ENCODE results near the gene PTGDR2. TPM values are rescaled to one million over a fixed set of nuclear protein-coding genes. Genes with fewer than 3 reads are reported as not detected.
A peak's percentile ranks its signal among the peaks of the same experiment; 100 is the strongest.

Gene PTGDR2
- total and polyA plus RNA-seq, 9 of the 15 experiments (the other 6 are each of a cell fraction or from before 2014, with no cell fraction given) = 0.51 to 2.6 (median 1.6) TPM

GRCh38 chr11:60845338-60845737 lies 10.4 kb downstream of the PTGDR2 start:
- in situ Hi-C loops (cut with MboI) = no loop called here
- no peak overlapping the region for H3K27ac ChIP-seq (ENCODE audit: extremely low read depth, low read depth, low read length)
- 79% methylated on average over 8 of the region's 8 CpGs for WGBS (ENCODE audit: insufficient coverage, low coverage, missing lambda C conversion rate)

GRCh38 chr11:60844870-60845221 lies 10.9 kb downstream of the PTGDR2 start:
- H3K9me3 ChIP-seq (replicated peaks; ENCODE audit: control insufficient read depth, insufficient read depth, low read depth, low read length) = no peaks in the 10 kb centered on the region
- peak overlapping the region; percentile 74 for H3K4me3 ChIP-seq
- DNase-seq (ENCODE audit: extremely low read depth in 1 of 4, low spot score in 3 of 4) (no peak), ATAC-seq (no peak), FAIRE-seq (peak; percentile 51)
- H3K27ac ChIP-seq (ENCODE audit: extremely low read depth, low read depth, low read length) = no peak overlapping the region
- peak overlapping the region; percentile 89 for H3K4me2 ChIP-seq (ENCODE audit: insufficient read depth, low read length)
- H2AFZ ChIP-seq (ENCODE audit: low read depth, low read length) = no peak overlapping the region
- peak; percentile 36; the same call in 1 of the 2 replicates for TF ChIP-seq CEBPB (tag; IDR thresholded peaks at IDR 0.05)
- TF ChIP-seq NR4A1 (CRISPR knock-in tag; IDR thresholded peaks at IDR 0.05) = no peak
- TF ChIP-seq NR4A1 (tag; IDR thresholded peaks at IDR 0.05) = no peak
- TF ChIP-seq RFX1 (IDR thresholded peaks at IDR 0.05) = peak; percentile 68; the same call in 1 of the 2 replicates
- 25% methylated on average over 4 of the region's 4 CpGs for WGBS (ENCODE audit: insufficient coverage, low coverage, missing lambda C conversion rate)
- POLR2A ChIA-PET = interaction anchor here (0.6 kb wide), 1 partner anchor 32 kb away, joined by 3 read pairs; no protein-coding TSS in a partner anchor
- intact Hi-C loops (cut with micrococcal nuclease) = no loop called here
- no peaks in the 10 kb centered on the region for H3K27me3 ChIP-seq (ENCODE audit: control insufficient read depth in 2 of 2, insufficient read depth in 2 of 2, low read length in 2 of 2)
- H3K36me3 ChIP-seq (ENCODE audit: control insufficient read depth, insufficient read depth, low read length) = peaks cover 53% of the 10 kb centered on the region
- H3K9ac ChIP-seq (ENCODE audit: insufficient read depth in 1 of 2, low read depth in 2 of 2, low read length in 2 of 2) = peak overlapping the region; percentile 81 to 84; a peak in 3 of 4 replicates
- CTCF ChIA-PET (ENCODE audit: low intra/inter-chr PET ratio) = no interaction called here
- in situ Hi-C loops (cut with MboI) = no loop called here
- no TSS peak for BruUV-seq (replicated peaks)
- peaks cover 3% of the 10 kb centered on the region for H3K9me1 ChIP-seq (ENCODE audit: control insufficient read depth, insufficient read depth, low read length)
- H3K4me1 ChIP-seq (replicated peaks in 1 of 2; ENCODE audit: control insufficient read depth in 2 of 2, insufficient read depth in 2 of 2, low read length in 2 of 2) = peaks cover 24 to 51% of the 10 kb centered on the region in 2 experiments
- H4K20me1 ChIP-seq (replicated peaks; ENCODE audit: control insufficient read depth, insufficient read depth, low read length) = peaks cover 3% of the 10 kb centered on the region; the same call in 1 of the 2 replicates
- H3K79me2 ChIP-seq (ENCODE audit: control insufficient read depth, insufficient read depth, low read length) = peaks cover 55% of the 10 kb centered on the region

More at GRCh38 chr11:60845338-60845737, 10.4 kb downstream of the PTGDR2 start:
- H3K9ac ChIP-seq (ENCODE audit: insufficient read depth in 1 of 2, low read depth in 2 of 2, low read length in 2 of 2) = peak overlapping the region; percentile 4 to 84; a peak in 2 of 4 replicates
- H3K36me3 ChIP-seq (ENCODE audit: control insufficient read depth, insufficient read depth, low read length) = peaks cover 57% of the 10 kb centered on the region
- intact Hi-C loops (cut with micrococcal nuclease) = no loop called here
- peaks cover 3% of the 10 kb centered on the region; the same call in 1 of the 2 replicates for H4K20me1 ChIP-seq (replicated peaks; ENCODE audit: control insufficient read depth, insufficient read depth, low read length)
- no peak for ATAC-seq
- BruUV-seq (replicated peaks) = no TSS peak
- peak overlapping the region; percentile 74 for H3K4me3 ChIP-seq
- no peaks in the 10 kb centered on the region for H3K9me3 ChIP-seq (replicated peaks; ENCODE audit: control insufficient read depth, insufficient read depth, low read depth, low read length)
- no peak for FAIRE-seq
- no peak overlapping the region for H2AFZ ChIP-seq (ENCODE audit: low read depth, low read length)
- ChIA-PET CTCF (ENCODE audit: low intra/inter-chr PET ratio) (no interaction called here), POLR2A (no interaction called here)
- peak overlapping the region; percentile 89; the same call in 1 of the 2 replicates for H3K4me2 ChIP-seq (ENCODE audit: insufficient read depth, low read length)
- H3K79me2 ChIP-seq (ENCODE audit: control insufficient read depth, insufficient read depth, low read length) = peaks cover 55% of the 10 kb centered on the region
- no peaks in the 10 kb centered on the region for H3K27me3 ChIP-seq (ENCODE audit: control insufficient read depth in 2 of 2, insufficient read depth in 2 of 2, low read length in 2 of 2)
- no peak for DNase-seq (ENCODE audit: extremely low read depth in 1 of 4, low spot score in 3 of 4)
- peaks cover 3% of the 10 kb centered on the region for H3K9me1 ChIP-seq (ENCODE audit: control insufficient read depth, insufficient read depth, low read length)
- peaks cover 24 to 56% of the 10 kb centered on the region in 2 experiments for H3K4me1 ChIP-seq (replicated peaks in 1 of 2; ENCODE audit: control insufficient read depth in 2 of 2, insufficient read depth in 2 of 2, low read length in 2 of 2)
- no peak for TF ChIP-seq ZNF347 (CRISPR knock-in tag; IDR thresholded peaks at IDR 0.05; ENCODE audit: low read depth)

All from K562 (cell line).